Lower leg skin (tissue), 3 donors: ENCODE results near the gene PLXDC1.

Experiments
- CTCF ChIP-seq, 3 donors: fragments of 450-650 bp; IDR thresholded peaks; one replicate each; pipeline ENCODE4 v1.5.1; 2016; ENCODE audit warnings: antibody characterized with exemption in 3 of 3, mild to moderate bottlenecking in 3 of 3, moderate library complexity in 2 of 3
- POLR2A ChIP-seq, 2 donors: fragments of 450-650 bp; IDR thresholded peaks; one replicate each; pipeline ENCODE4 v1.6.1; 2016 to 2017; ENCODE audit warnings: antibody characterized with exemption in 2 of 2, mild to moderate bottlenecking in 1 of 2, moderate library complexity in 1 of 2

- no peak for TF ChIP-seq POLR2A (IDR thresholded peaks at IDR 0.05)
- no peak for TF ChIP-seq CTCF (IDR thresholded peaks at IDR 0.05)
These were observed 49.6 kb upstream of the PLXDC1 start for GRCh38 chr17:39200957-39201510.
